ENCODE measurements around the gene GCGR.

GCGR gene

GRCh38 chr17:81812571-81813370, 8.8 kb downstream of the GCGR start:
- no peak for DNase-seq

DNA sequence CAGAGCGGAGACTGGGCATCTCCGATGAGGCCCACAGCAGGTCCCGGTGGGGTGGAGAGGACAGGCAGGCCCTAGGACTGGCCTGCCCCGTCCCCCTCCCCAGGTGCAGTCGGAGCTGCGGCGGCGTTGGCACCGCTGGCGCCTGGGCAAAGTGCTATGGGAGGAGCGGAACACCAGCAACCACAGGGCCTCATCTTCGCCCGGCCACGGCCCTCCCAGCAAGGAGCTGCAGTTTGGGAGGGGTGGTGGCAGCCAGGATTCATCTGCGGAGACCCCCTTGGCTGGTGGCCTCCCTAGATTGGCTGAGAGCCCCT, 9.4 kb downstream of the GCGR start:
- DNase-seq = no peak

GRCh38 chr17:81813861-81814683, 10.1 kb downstream of the GCGR start:
- no peak for DNase-seq

DNA sequence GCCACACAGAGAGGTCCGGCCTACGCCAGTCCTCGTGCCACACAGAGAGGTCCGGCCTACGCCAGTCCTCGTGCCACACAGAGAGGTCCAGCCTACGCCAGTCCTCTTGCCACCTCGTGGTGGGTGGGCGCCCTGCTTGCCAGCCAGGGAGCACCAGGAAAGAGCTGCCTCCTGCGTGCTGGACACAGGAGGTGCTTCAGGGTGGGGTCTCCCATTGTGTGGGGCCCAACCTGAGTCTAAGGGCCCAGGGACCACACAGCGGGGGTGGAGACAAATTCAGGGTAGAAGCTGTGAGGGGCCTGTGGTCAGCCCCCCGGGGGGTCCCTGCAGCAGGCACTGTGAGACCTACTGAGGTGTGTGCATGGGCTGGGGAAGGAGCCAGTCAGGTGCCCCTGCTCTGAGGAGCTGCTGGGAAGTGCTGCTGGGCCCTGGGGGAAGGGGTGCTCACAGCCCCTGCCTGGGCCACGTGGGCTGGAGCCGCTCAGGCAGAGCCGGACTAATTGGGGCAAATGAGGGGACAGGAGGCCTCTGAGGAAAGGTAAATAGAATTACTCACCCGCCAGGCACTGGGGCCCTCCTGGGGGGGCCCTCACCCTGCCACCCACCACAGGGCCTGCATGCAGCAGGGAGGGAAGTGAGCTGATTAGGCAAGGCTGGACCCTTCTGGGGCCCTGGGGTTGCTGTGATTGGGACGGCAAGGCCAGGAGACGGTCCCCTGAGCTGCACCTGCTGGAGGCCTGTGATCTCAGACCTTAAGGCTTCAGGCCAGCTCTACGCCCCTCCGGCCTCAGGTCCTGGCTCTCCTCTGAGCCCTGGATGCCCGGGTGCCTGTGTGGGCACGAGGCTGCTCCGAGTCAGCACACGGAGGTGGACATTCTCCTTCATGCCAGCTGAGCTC, 11.0 kb downstream of the GCGR start:
- DNase-seq = no peak

- no peak for DNase-seq
These were observed 11.7 kb downstream of the GCGR start for GRCh38 chr17:81815646-81815986.

- DNase-seq = no peak
These were observed 13.8 kb downstream of the GCGR start for GRCh38 chr17:81817758-81818147.

- no peak for DNase-seq
These were observed 15.8 kb downstream of the GCGR start for GRCh38 chr17:81819708-81820107.

- DNase-seq = no peak
These were observed 17.2 kb downstream of the GCGR start for GRCh38 chr17:81821147-81821546.

DNA sequence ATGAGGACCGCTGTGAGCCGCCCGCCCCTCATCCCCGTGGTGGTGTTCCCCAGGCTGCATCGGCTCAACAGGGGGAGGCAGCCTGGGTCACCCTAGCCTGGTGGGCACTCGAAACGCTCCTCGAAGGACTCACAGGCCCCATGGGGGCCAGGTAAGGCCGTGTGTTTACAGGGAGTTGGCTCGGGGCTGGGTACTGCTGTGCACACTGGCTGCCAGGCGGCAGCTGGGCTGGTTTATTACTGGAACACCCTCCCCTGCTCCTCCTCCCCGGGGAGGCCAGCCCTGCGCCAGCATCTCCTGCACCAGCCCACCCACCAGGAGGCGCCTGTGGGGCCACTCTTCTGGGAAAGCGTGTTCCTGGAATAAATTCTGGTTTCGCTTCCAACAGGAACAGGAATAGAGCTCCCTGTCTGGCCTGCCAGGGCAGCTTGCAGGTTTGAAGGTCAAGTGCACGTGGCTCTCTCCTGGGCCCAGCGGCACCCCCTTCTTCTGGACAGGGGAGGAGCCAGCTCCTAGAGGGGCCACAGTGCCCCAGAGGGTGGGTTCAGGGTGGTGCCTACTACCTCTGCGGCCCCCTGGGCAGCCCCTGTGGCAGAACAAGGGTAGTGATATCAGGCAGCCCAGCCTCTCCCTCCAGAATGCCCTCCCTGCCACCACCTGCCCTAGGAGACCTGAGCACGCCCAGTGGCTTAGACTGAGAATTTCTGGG, 17.8 kb downstream of the GCGR start:
- DNase-seq = no peak

GRCh38 chr17:81822312-81822637, 18.3 kb downstream of the GCGR start:
- no peak for DNase-seq

DNA sequence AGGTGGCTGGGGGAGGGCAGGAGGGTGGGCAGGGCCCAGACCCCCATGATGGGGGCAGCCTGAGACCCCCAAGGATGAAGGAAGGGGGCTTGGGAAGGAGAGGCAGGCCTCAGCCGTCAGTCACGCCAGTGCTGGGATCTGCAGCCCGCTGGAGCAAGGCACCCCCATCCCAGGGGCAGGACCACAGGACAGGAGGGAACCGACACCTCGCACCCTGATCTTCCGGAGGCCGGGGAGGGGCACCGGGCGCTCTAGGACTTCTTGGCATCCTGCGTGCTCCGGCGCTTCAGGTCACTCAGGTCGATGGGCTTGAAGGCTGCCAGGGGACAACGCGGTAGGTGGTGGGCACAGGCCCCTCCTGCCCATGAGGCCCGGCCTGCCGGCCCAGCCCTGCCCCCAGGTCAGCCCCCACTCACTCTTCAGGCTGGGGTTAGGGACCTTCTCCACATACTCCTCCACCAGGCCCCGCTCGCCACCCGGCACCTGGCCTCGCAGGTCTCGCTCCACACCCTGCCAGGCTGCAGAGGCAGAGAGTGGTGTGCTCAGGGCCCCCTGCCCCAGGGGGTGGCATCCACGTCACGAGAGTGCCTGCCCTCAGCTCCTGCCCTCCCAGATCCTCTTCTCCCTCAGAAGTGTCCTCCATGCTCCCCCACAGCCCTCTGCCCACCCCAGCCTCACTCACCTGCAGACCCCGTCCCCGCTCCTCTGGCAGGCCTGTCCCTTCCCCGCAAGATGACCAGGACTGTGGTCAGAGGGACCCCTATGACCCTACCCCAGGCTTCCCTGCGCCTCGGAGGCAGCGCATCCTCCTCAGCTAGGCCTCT, 19.3 kb downstream of the GCGR start:
- DNase-seq = no peak

DNA sequence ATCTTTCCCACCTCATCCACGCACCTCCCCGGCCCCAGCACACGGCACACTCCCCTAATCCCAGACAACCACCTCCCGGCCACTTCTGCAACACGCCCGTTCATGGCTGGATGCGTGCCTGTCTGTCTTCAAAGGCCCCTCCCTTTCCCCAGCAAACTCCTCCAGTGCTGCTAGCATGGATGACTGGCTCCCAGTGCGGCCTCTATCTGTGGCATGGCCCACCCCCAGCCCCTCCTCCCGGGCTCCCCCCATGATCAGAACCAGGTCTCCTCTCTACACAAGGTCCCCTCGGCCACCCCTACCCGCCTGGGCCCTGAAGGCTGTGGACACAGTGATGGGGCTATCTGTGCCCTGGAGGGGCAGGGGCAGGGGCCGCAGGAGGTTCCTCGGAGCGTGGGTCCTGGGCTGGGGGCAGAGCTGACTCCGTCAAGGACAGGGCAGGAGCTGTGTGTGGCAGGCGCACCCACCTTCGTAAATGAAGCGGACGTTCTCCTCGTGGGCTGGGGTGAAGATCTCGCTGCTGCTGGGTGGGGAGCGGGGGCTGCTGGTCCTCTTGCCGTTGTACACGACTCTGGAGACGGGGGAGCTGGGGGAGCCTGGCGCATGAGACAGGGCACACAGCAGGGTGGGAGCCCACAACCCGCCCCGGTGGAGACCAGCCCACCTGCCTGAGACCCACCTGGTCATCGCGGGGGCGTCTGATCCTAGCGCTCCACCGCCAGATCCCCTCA, 20.0 kb downstream of the GCGR start:
- no peak for DNase-seq

DNA sequence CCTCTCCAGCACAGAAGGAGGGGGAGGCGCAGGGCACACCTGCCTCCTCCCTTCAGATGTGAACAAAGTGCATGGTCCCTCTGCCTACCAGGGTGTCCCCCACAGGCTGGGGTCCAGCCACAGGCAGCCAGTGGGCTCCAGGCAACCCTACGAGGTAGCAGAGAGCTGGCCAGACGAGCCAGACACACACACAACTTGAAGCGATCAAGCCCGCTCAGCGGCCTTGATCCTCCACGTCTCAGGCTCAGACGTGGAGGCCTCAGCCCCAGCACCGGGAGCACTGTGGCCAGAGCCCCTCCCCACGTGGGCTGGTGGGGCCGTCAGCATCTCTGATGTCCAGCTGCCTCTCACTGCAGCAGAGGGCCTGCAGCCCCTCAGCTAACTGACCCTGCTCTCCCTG, 20.6 kb downstream of the GCGR start:
- no peak for DNase-seq

- no peak for DNase-seq
These were observed 22.0 kb downstream of the GCGR start for GRCh38 chr17:81825841-81826466.

DNA sequence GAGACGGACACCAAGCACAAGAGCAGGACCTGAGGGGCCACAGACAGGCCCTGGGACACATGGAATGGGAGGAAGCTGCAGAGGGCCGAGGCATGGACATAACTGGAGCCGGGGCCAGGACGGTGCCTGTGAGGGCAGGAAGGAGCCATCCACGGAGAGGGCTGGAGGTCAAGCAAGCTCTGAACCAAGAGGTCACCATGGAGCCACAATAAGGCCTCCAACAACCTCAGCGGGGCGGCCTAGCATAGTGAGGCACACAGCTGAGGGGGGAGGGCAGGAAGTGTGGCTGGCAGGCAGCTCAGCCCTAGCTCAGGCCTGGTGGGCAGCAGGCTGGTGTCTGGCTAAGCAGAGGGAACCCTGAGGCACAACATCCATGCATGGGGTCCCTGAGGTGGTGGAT, 24.7 kb downstream of the GCGR start:
- DNase-seq = no peak

DNA sequence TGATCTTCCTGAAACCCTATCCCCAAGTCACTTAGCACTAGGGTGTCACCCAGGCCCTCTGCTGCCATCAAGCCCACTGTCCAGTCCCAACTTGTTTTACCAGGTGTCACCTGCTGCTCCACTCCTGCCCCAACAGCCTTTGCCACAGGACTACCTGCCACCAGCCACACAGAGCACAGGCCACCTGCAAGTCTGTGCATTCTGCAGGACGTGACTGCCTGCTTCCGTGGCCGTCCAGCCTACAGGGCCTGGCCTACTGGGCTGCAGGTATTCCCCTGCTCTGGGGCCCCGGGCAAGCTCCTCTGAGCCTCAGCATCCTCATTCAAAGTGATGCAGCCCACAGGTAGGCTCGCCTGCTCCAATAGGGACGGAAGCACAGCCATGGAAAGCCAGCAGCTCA, 25.9 kb downstream of the GCGR start:
- DNase-seq = no peak

- DNase-seq = no peak
These were observed 27.6 kb downstream of the GCGR start for GRCh38 chr17:81831563-81831956.

GRCh38 chr17:81831957-81832607, 28.1 kb downstream of the GCGR start:
- no peak for DNase-seq

- DNase-seq = no peak
These were observed 28.7 kb downstream of the GCGR start for GRCh38 chr17:81832608-81833159.

Measured in NCI-H2227 treated with DMSO at 0.1 percent for 48 hours (cell line).